GM21717 (cell line): ENCODE results near the gene MARVELD1.

ENCODE experiments used
- ATAC-seq: cut with Tn5 transposase; IDR thresholded peaks from one replicate; pipeline ENCODE4 v1.9.1; 2021; ENCODE audit warnings: mild to moderate bottlenecking, moderate library complexity; ENCODE audit not compliant: unreplicated experiment

Gene MARVELD1

DNA sequence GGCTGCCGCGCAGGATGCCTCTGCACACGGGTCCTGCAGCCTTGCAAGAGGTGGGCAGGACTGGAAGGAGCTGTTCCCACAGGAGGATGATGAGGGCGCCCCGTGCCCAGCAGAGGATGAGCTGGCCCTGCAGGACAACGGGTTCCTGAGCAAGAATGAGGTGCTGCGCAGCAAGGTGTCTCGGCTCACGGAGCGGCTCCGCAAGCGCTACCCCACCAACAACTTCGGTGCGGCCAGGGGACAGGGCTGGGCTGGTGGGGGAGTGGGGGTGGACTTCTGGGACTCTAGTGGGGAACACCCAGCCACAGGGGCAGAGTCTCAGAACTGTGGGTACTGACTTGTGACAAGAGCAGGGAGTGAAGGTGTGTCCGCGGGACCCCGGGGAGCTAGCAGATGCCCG, 39.4 kb downstream of the MARVELD1 start:
- no peak for ATAC-seq

- no peak for ATAC-seq
Observed at GRCh38 chr10:97754726-97755125, 41.2 kb downstream of the MARVELD1 start.

GRCh38 chr10:97755718-97756117, 42.2 kb downstream of the MARVELD1 start:
- ATAC-seq, result no peak

DNA sequence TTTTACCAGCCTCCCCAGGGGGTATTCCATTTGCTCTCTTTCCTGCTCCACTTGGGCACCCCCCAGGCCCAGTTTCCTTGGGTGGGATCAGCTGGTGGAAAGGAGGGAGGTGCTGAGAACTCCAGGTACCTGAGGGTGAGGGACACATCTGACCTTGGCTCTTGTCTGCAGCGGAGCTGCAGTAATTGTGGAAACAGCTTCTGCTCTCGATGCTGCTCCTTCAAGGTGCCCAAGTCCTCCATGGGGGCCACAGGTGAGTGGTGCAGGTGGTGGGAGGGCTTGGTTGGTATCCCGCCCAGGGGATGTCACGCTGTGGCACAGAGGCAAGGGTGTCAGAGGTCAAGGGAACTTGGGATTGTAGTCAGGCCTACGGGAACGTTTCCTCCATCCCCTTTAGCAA, 43.9 kb downstream of the MARVELD1 start:
- ATAC-seq, result no peak

DNA sequence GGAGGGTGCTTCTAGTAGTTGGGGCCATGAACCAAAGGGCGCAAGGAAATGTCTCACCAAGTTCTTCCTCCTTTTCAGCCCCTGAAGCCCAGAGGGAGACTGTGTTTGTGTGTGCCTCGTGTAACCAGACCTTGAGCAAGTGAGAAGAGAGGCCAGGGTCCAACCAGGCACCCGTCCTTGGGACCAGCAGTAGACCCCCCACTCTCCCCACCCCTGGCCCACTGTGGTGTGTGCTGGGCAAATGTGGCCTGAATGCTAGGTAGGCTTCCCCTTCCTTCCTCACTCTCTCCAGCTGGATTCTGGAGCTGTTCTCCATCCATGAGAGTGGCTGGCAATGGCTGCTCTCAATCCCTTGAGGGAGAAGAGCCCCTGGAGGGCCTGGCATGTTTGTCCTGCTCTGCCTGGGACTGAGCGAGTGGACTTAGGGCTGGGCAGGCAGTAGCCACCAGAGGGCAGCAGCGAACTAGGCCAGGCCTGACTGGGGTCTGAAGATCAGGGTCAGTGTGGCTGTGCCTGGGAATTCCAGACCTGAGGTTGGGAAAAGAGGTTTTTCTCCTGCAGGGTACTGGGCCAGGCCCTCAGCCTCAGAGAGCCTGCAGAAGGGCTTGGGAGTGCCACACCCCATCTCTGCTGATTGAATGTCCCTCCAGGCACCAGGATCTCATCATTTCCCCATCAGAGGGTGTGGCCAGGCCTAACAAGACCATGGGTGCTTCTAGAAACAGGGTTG, 45.8 kb downstream of the MARVELD1 start:
- no peak for ATAC-seq

GRCh38 chr10:97759946-97760345, 46.4 kb downstream of the MARVELD1 start:
- no peak for ATAC-seq

DNA sequence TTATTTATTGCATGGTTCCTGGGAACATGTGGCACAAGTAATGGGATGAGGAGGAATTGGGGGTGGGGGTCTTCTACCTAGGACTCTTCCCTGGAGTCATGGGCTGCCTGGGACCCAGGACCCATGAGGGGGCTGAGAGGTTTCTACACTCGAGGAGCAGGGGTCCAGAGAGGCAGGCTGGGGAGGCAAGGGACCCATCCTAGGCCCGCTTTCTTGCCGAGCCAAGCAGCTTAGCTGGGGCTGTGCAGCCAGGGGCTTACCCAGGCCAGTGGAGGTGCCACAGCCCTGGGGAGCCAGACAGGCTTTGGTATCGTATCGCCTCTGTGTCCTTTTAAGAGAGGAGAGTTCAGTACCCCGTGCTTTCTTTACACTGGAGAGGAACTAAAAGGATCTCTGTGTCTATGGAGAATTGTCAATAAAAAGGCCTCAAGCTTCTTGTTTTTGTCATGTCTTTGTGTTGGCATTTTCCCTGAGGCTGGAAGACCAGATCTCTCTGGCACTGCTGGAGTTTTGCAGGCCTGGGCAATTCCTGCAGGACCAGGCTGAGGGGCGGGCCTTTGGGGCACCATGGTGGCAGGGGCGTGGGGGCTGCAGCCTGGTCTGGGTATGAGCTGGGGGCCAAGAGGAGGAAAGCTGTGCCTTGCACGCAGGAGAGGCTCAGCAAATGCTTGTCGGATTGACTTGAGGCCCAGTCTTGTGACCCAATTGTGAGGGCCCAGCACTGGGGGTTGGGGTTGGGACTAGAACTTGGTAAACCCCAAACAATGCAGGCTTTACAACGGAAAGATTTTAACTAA, 47.1 kb downstream of the MARVELD1 start:
- no peak for ATAC-seq

DNA sequence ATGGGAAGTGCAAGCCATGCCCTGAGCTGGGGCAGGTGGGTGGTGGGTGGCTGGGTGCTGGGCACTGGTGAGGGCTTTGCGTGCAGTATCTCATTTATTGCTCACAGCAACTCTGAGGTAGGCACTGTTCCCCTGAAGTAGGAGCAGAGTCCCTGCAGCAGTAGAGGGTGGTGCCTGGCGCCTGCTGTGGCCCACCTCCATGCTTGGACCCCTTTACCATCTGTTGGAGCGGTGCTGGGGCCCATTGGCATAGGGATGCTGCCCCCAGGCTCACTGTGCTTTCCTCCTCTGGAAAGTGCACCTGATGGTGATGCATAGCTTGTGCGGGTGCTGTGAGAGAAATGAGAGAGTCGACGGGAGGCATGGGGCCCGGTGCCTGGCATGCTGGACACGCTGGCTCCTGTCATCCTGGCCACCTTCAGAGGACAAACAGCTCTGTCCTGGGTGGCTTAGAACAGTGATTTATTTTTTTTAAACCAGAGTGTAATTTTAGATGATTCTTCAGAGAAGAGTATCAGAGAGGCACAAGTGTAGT, 47.9 kb downstream of the MARVELD1 start:
- ATAC-seq, result no peak

DNA sequence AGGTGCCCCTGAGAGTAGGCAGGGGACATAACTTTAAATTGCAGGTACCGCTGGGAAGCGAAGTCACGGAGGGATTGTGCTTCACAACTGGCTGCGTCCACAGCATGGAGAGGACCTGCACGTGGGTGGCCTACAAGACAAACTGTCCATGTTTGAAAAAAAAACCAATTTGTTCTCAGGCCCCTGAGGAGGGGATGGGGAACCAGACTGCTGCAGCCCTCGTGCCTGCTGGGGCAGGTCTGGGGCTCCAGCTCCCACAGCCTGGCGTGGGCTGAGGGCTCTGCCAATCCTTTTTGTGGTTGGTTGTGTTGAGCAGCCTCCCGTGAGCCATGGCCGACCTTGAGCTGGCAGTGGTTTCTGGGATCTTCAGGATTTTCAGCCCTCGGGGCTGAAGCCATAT, 48.5 kb downstream of the MARVELD1 start:
- no peak for ATAC-seq

DNA sequence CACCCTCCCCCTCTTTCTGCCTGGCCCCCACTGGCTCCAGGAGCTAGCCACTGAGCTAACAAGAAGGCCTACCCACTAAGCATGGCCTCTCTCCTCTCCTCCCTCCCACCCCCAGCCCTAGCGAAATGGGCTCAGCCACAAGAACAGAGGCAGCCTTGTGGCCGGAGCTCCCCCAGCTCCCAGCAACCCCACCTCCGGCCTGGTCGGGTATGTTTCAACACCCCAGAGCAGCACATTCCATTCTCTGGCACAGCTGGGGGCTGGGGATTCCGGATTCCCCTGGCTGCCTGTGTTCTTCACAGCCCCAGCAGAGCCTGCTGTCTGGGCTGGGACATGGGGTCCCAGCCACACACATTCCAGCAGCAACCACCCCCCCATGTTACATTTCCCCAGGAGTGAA, 49.3 kb downstream of the MARVELD1 start:
- ATAC-seq, result no peak

DNA sequence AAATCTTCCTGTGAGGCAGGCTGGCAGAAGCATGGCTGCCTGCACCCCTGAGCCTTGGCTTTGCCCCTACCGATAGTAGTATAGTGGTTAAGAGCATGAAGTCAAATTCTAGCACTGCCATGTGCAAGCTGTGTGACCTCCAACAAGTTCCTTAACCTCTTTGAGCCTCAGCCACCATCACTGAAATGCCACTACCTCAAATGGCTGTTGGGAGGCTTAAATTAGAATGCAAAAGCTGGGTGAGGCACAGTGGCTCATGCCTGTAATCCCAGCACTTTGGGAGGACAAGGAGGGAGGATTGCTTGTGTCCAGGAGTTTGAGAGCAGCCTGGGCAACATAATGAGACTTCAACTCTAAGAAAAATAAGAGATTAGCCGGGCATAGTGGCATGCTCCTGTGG, 49.9 kb downstream of the MARVELD1 start:
- ATAC-seq, result no peak

DNA sequence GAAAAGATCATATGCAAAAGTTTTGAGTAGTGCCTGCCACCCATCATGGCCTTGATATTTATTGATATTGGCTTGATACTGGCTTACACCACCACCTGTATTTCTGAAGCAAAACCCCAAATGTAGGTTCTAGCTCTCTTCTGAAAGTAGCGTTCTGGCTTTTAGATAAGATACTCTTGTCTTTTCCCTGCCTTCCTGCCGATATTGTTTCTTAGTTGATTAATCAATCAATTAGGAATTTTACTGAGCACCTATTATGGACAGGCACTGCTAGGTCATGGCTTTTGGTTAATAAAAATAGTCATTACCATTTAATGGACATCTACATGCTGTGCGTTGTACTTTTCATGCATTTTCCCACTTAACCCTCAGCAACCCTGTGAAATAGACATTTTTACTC, 50.4 kb downstream of the MARVELD1 start:
- ATAC-seq, result no peak

GRCh38 chr10:97764519-97764931, 51.0 kb downstream of the MARVELD1 start:
- ATAC-seq, result no peak

GRCh38 chr10:97765201-97765600, 51.7 kb downstream of the MARVELD1 start:
- ATAC-seq, result no peak

DNA sequence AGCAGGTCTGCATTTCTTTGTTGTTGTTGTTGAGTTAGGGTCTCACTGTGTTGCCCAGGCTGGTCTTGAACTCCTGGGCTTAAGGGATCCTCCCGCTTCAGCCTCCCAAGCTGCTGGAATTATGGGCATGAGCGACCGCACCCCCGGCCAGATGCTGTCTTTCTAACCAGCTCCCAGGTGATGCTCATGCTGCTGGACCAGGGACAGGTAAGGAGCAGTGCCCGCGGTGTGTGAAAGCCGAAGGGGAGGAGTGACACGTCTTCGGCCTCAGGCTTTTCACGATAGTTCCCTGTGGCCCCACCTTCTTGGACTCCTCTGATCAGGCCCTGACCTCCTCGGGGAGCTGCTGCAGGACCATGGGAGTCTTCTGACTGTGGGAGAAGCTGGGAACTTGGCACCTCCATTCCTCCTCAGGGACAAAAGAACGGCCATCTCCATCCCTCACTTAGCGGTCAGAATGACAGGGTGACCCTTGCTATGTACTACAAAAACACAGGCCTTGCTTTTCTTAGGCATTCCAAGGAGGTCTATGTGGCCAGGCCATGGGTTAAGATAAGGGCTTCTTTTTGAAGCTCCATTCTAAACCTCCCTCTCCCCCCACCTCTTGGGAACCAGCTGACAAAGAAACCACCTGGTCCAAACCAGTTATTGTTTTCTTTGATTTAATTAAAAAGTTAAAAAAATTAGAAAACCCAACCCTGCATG, 52.7 kb downstream of the MARVELD1 start:
- ATAC-seq, result no peak

- ATAC-seq, result no peak
Observed at GRCh38 chr10:97766996-97767924, 53.7 kb downstream of the MARVELD1 start.
